Neural cell (in vitro differentiated cells): ENCODE data around the gene SP2. TPM values are rescaled to one million over a fixed set of nuclear protein-coding genes. Genes with fewer than 3 reads are reported as not detected.

ENCODE experiments used
- H2AFZ ChIP-seq: fragments of 200-600, 300-800 bp; sonication (generic), shearing (Covaris generic); 2 replicates; pipeline ENCODE4 v1.6.0; 2014; ENCODE audit warnings: low read depth, mild to moderate bottlenecking, antibody characterized with exemption, low read length, moderate library complexity
- H3F3A ChIP-seq: fragments of 200-600 bp; shearing (Covaris generic); 2 replicates; pipeline ENCODE4 v1.6.1; 2016; ENCODE audit warnings: mild to moderate bottlenecking, moderate library complexity, mixed read lengths, antibody characterized with exemption, low read length; ENCODE audit not compliant: insufficient read depth, poor library complexity, severe bottlenecking
- H3K27ac ChIP-seq: fragments of 200-600, 300-800 bp; sonication (generic), shearing (Covaris generic); 2 replicates; pipeline ENCODE4 v1.5.1; 2014; ENCODE audit warnings: mild to moderate bottlenecking, low read length, moderate library complexity
- H3K27me3 ChIP-seq: fragments of 300-800, 200-600 bp; sonication (generic), shearing (Covaris generic); 2 replicates; pipeline ENCODE4 v1.6.0; 2014; ENCODE audit warnings: mild to moderate bottlenecking, low read depth, low read length, moderate library complexity; ENCODE audit not compliant: insufficient read depth
- H3K36me3 ChIP-seq: fragments of 300-800, 200-600 bp; sonication (generic), shearing (Covaris generic); 2 replicates; pipeline ENCODE4 v1.5.1; 2014; ENCODE audit warnings: mild to moderate bottlenecking, antibody characterized with exemption, low read length, moderate library complexity; ENCODE audit not compliant: insufficient read depth
- H3K4me2 ChIP-seq: fragments of 300-800, 200-600 bp; sonication (generic), shearing (Covaris generic); 2 replicates; pipeline ENCODE4 v1.6.0; 2014; ENCODE audit warnings: mild to moderate bottlenecking, low read length
- H3K4me3 ChIP-seq: fragments of 300-800, 200-600 bp; sonication (generic), shearing (Covaris generic); 2 replicates; pipeline ENCODE4 v1.5.1; 2014; ENCODE audit warnings: mild to moderate bottlenecking, low read length, moderate library complexity
- H3K79me2 ChIP-seq: fragments of 200-600 bp; shearing (Covaris generic); replicated peaks from 2 replicates; pipeline ENCODE4 v1.6.0; 2014; ENCODE audit warnings: mild to moderate bottlenecking, low read length, moderate library complexity; ENCODE audit not compliant: insufficient read depth
- H3K9ac ChIP-seq: fragments of 300-800, 200-600 bp; sonication (generic), shearing (Covaris generic); 2 replicates; pipeline ENCODE4 v1.6.1; 2016; ENCODE audit warnings: mild to moderate bottlenecking, low read length, mixed read lengths
- H3K9me2 ChIP-seq: fragments of 200-600 bp; shearing (Covaris generic); 2 replicates; pipeline ENCODE4 v1.6.1; 2016; ENCODE audit warnings: mild to moderate bottlenecking, low read length, mixed read lengths; ENCODE audit not compliant: insufficient read depth
- H3K9me3 ChIP-seq: fragments of 200-600, 300-800 bp; sonication (generic), shearing (Covaris generic); 2 replicates; pipeline ENCODE4 v1.6.1; 2016; ENCODE audit warnings: mild to moderate bottlenecking, mixed run types, low read length, moderate library complexity, mixed read lengths
- H4K20me1 ChIP-seq: fragments of 200-600 bp; shearing (Covaris generic); 2 replicates; pipeline ENCODE4 v1.6.1; 2016; ENCODE audit warnings: mild to moderate bottlenecking, mixed run types; ENCODE audit not compliant: insufficient read depth
- CTCF ChIP-seq: fragments of 450-650 bp; IDR thresholded peaks from 2 replicates; pipeline ENCODE4 v1.5.1; 2014; ENCODE audit warnings: antibody characterized with exemption, mild to moderate bottlenecking, moderate library complexity; ENCODE audit not compliant: poor library complexity, severe bottlenecking
- EP300 ChIP-seq: fragments of 450-650 bp; conservative IDR thresholded peaks from 2 replicates; pipeline ENCODE4 v1.6.1; 2014; ENCODE audit warnings: antibody characterized with exemption, mild to moderate bottlenecking, moderate library complexity; ENCODE audit not compliant: poor library complexity, severe bottlenecking
- EZH2 ChIP-seq: fragments of 200-600, 300-800 bp; shearing (Covaris generic), sonication (generic); IDR thresholded peaks from 2 replicates; pipeline ENCODE4 v1.6.1; 2014; ENCODE audit warnings: antibody characterized with exemption, low read length, borderline replicate concordance, mild to moderate bottlenecking; ENCODE audit not compliant: insufficient read depth, poor library complexity, severe bottlenecking
- MXI1 ChIP-seq: fragments of 450-650 bp; conservative IDR thresholded peaks from 2 replicates; pipeline ENCODE4 v1.6.1; 2014; ENCODE audit warnings: antibody characterized with exemption, mild to moderate bottlenecking; ENCODE audit not compliant: poor library complexity, severe bottlenecking
- POLR2AphosphoS5 ChIP-seq: IDR thresholded peaks from 2 replicates; pipeline ENCODE4 v1.6.1; 2012
- RAD21 ChIP-seq: fragments of 450-650 bp; conservative IDR thresholded peaks from 2 replicates; pipeline ENCODE4 v1.6.1; 2014; ENCODE audit warnings: antibody characterized with exemption, mild to moderate bottlenecking, moderate library complexity
- REST ChIP-seq: IDR thresholded peaks from 2 replicates; pipeline ENCODE4 v1.6.1; 2012; ENCODE audit warnings: borderline replicate concordance
- SMC3 ChIP-seq: fragments of 450-650 bp; conservative IDR thresholded peaks from 2 replicates; pipeline ENCODE4 v1.6.1; 2014; ENCODE audit warnings: antibody characterized with exemption, mild to moderate bottlenecking, moderate library complexity; ENCODE audit not compliant: poor library complexity
- TAF1 ChIP-seq: IDR thresholded peaks from 2 replicates; pipeline ENCODE4 v1.6.1; 2012; ENCODE audit warnings: low read depth
- polyA plus RNA-seq: library from polyadenylated mRNA; depleted of rRNA; stranded (reverse); fragments of >200 nt; gene quantifications from 2 replicates; pipeline ENCODE4 v1.2.3, GENCODE V29; 2014

The SP2 gene
- polyA plus RNA-seq, 1 donor from 2014 or later = 0.25 TPM

GRCh38 chr17:47946516-47946915 is 50.5 kb downstream of the SP2 start:
- Histone ChIP-seq H3K9me2 (no peaks in the 10 kb centered on the region), H3K36me3 (no peaks in the 10 kb centered on the region), H3K9me3 (no peaks in the 10 kb centered on the region), H2AFZ (no peak overlapping the region), H3K79me2 (no peaks in the 10 kb centered on the region), H4K20me1 (no peaks in the 10 kb centered on the region), H3K9ac (no peak overlapping the region), H3K27ac (no peak overlapping the region), H3K27me3 (no peaks in the 10 kb centered on the region), H3F3A (no peaks in the 10 kb centered on the region), H3K4me2 (no peak overlapping the region), H3K4me3 (no peak overlapping the region)
- no peak for TF ChIP-seq RAD21
- TF ChIP-seq REST = no peak
- TF ChIP-seq EZH2 = no peak
- TF ChIP-seq MXI1 = no peak
- TF ChIP-seq CTCF = no peak
- no peak for TF ChIP-seq POLR2AphosphoS5
- TF ChIP-seq EP300 = no peak
- no peak for TF ChIP-seq SMC3
- TF ChIP-seq TAF1 = no peak

GRCh38 chr17:47946929-47947397 is 50.9 kb downstream of the SP2 start:
- no peaks in the 10 kb centered on the region for H4K20me1 ChIP-seq
- H3F3A ChIP-seq = no peaks in the 10 kb centered on the region
- H3K27me3 ChIP-seq = no peaks in the 10 kb centered on the region
- no peak overlapping the region for H3K9ac ChIP-seq
- no peaks in the 10 kb centered on the region for H3K36me3 ChIP-seq
- no peak for TF ChIP-seq REST
- no peak for TF ChIP-seq POLR2AphosphoS5
- peak; percentile 58 for TF ChIP-seq CTCF
- no peak overlapping the region for H3K4me3 ChIP-seq
- H3K9me2 ChIP-seq = no peaks in the 10 kb centered on the region
- H2AFZ ChIP-seq = no peak overlapping the region
- H3K79me2 ChIP-seq = no peaks in the 10 kb centered on the region
- no peak overlapping the region for H3K27ac ChIP-seq
- H3K4me2 ChIP-seq = no peak overlapping the region
- H3K9me3 ChIP-seq = no peaks in the 10 kb centered on the region
